NCI-H2196 treated with DMSO at 0.1 percent for 48 hours (cell line): ENCODE measurements around the gene LSM11.

Source experiments
- DNase-seq: peaks from one replicate; lab custom pipeline; 2025; ENCODE audit not compliant: unreplicated experiment; lab: John Stamatoyannopoulos, UW

Gene LSM11

DNA sequence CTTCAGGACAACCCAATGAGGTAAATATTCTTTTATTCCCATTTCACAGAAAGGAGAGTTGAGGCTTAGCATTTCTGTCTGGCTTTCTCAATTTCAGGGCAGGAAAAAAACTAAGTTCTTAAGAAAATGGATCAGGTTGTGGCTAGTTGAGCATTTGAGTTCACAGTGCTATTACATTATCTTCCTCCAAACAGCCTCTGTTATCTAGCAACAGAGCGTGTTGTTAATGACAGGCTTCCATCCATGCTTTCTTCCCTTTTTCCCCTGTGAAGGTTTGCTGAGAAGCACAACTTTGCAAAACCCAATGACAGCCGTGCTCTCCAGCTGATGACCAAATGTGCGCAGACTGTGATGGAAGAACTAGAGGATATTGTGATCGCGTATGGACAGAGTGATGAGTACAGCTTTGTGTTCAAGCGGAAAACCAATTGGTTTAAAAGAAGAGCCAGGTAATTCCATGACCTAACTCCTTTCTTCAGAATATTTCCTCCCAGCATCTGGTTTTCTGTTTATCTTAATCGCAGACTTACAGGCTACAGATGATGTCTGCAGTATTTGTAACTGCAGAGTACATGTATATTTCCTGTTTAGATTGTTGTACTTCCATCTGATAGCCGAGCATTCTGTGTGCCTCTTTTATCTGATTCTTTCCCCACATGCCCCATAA lies 10.8 kb upstream of the LSM11 start:
- no peak for DNase-seq

DNA sequence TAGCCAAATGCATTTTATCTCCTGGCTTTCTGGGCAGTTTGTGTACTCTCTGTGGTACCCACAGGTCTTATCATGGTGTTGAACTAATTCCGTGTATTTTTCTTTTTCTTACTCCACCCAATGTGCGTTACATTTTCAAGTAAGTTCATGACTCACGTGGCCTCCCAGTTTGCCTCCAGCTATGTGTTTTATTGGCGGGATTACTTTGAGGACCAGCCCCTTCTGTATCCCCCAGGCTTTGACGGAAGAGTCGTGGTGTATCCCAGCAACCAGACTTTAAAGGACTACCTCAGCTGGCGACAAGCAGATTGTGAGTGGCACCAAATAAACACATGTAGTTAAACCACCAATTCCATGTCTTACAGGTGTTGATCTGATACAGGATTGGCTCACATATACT lies 9.1 kb upstream of the LSM11 start:
- DNase-seq = no peak

DNA sequence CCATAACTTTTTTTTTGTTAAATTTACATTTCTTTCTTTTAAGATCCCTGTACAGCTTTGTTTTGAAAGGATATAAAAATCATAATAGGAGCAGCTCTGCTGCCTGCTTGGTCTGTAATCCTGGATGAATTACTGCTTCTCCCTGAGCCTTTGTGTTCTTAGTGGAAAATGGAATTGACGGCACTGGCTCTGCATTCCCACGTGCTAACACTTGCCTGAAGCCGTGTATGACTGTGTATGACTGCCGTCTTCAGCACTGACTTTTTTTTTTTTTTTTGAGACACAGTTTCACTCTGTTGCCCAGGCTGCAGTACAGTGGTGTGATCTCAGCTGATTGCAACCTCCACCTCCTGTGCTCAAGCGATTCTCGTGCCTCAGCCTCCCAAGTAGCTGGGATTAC lies 7.5 kb upstream of the LSM11 start:
- DNase-seq = no peak

DNA sequence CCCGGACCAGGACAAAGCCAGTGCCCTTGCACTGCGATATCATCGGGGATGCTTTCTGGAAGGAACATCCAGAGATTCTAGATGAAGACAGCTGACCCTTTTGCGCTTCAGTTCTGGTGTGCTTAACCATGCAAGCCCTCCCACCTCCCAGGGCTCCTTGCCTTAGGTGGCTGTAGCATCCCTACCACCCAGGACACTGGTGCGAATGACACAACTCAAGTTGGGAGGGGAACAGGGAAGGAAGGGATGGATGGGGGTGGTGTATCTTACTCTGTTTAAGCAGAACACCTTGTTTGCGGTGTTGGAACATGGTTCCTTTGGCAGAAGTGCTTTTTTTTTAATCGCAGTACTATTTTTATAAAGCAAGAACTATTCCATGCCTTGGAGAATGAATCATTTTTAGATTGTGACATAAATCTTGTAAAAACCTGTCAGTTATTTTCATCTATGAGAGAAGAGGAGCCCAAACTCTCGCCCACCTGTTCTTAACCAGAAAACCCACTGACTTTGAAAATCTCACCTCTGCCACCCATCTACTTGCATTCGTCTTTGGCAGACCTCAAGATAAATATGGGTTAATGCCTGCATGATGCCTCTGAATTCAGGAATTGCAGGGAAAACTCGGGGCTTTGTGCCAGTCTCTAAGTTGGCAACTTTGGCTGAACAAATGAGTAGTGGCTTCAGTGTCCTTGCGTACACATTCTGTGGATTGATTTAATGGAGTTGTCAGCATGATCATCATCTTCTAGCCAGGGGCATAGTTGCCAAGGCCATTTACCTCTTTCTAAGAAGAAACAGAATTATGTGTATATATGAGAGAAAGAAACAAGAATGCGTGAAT lies 3.9 kb upstream of the LSM11 start:
- no peak for DNase-seq

DNA sequence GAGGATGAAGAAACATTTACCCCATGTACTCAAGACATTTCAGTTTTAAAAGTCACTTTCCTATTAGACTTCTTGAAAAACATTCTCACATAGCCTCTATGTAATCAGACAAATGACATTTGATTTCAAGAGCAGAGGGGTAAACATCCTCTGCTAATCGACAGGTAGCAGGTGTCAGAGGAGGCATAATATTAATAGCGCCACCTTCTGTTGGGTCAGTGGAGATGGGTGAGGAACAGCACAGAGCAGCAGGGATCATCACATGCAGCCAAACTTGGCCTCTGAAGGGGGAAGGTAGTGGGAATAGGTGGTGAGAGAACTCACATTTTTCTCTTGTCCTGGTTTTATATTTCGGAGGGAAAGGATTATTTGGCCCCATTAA lies 3.3 kb upstream of the LSM11 start:
- no peak for DNase-seq

DNA sequence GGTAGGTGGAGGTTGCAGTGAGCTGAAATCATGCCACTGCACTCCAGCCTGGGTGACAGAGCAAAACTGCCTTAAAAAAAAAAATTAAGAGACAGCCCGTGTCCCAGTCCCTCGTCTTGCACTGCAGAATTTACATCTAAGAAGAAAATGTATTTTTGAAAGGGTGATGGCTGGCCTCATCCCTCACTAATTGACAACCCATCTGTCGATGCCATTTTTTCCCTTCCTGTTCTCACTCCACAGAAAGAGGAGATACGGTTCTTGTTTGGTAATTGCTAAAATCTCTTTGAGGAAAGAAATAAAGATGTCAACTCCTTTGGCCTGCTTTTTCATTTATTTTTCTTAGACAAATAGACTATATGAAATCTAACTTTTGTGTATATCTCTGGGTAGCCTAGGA lies 2.4 kb upstream of the LSM11 start:
- no peak for DNase-seq

DNA sequence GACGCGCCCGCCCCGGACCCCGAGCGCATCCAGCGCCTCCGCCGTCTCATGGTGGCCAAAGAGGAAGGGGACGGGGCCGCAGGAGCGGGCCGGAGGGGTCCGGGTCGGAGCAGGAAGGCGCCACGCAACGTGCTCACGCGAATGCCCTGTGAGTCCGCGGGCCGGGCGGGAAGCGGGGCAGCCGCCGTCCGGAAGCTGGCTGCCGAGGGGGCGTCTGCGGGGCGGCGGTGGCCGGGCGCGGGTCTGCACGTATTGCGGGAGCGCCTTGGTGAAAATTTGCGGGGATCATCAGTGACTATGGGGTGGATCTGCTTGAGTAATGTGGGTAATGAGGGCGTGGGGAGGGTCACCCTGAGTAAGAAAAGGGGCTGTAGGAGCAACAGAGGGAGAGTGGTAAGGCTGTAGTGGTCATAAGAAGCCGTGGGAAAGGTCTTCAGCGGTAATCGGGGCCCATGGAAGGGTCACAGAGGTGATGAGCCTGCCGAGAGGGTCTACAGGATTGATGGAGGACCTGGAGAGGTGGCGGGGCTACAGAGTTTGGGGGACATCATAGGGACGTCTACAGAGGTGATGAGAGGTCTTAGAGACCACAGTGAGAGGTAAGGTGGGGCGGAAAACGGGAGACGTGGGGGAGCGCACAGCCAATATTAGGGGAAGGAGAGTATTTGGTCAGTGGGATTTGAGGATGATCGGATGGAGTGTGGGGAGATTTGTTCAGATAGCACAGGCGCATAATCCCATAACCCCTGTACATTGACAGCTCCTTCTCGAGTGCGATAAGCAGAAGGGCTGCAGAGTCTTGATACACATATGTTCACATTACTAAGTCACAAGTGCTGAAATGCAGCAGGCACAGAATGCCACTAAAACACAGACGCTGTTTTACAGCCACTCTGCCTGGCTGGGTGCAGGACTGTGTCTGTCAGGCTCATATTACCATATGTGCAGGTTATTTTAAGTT lies 819 bp downstream of the LSM11 start:
- no peak for DNase-seq

DNA sequence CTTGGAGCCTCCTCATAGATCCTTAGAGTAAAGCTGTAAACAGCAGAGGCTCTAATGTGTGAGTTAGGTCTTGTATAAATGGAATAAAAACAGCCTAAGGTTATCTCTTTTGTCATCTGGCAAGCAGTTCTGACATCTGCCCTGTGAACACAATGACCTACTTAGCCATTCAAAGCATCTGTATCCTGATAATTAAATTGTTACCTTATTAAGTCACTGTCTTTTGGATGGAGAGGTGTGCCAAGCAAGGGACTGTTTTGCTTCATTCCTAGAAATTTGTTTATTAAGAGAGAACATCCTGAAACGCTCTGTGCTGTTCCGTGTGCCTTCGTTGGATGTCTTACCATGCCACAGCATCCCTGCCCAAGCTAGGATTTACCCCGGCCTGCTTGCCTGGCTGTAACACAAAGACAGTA lies 1.5 kb downstream of the LSM11 start:
- no peak for DNase-seq

DNA sequence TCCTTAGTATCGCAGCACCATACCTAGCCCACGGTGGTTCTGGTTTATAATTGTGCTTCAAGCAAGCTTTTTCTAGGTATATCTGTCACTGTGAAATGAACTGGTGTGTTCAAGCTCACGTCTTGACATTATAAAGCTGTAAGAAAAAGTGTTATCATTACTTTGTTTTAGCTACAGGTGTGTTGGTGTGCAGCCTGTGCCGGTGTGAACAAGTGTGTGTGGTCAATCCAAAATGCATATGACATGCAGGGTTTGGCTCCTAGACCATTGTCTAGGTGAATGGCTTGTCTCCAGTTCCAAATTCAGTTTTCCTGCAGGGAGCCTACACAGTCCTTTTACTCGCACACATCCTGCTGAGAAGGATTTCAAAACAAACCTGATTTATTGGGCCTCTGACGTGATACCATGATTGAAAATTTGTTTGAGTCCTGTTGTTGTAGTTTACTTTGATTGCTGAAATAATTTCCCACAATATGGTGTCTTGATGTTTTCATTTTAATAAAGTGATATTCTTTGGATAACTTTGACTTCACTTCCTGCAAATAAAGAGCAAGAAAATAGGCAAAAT lies 3.7 kb downstream of the LSM11 start:
- DNase-seq = no peak

DNA sequence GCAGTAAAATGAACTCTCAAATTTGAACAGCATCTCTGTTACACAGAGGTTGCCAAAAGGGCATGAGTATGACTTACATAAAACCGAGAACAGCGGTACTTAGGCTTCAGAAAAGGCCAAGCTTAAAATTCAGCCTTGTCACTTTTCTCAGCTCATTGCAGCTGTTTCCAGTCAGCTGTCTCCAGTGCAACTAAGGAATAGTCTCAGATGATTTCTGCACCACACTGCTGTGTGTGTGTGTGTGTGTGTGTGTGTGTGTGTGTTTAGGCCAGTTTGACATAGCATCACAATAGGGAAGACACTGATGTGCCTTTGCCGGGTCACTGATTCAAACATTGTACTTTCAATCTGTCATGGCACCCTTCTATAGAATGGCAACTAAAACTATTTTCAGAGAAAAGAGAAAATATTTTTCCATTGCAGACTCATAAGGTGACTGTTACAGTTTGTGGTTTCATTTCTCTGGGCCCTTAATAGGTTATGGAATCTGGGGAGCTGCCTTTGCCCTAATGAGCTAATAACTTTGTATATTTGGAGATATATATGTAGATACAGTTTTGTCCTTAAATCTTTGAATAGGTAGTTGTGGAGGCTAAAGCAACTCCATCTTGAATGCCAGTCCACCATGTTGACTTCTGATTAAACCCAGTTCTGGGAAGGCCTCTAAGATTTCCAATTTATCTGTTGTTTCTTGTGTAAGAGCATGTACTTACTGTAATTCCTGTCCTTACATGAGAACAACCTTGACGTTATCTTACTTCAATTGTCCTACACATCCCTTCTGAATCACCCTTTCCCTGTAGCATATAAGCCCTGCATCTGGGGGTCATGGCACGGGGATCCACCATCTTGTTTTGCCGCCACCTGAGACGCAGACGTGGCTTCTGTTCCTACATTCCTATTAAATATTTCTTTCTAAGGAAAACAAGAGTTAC lies 4.5 kb downstream of the LSM11 start:
- no peak for DNase-seq

DNA sequence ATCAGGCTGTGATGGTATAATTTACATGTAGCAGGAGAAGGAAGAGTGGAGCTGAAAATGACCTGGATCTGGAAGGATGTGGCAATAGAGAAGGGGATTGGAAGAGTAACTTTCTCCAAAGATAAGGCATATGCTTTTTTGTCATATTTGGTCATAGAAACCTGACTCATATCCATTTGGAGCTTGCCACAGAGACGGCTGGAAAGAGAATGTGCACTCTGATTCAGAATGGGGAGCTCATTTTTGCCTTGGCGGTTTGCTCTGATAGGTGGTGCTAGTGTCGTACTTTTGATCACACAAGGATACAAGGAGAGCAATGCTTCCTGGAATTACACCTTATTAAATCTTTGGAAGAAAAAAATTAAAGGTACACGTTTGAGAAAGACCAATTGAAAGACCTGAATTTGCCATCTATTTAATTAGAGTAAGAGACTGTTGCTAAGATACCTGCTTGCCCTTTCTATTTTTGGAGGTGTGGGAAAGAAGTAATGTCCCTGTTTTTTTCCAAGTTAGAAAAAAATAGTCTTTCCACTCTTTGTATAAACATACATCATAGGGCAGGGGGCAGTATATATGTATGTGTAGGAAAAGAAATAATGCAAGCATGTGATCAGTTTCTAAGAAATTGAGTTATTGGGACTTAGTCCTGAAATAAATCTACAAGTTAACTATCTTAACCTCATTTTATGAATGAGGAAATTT lies 5.4 kb downstream of the LSM11 start:
- DNase-seq = no peak

DNA sequence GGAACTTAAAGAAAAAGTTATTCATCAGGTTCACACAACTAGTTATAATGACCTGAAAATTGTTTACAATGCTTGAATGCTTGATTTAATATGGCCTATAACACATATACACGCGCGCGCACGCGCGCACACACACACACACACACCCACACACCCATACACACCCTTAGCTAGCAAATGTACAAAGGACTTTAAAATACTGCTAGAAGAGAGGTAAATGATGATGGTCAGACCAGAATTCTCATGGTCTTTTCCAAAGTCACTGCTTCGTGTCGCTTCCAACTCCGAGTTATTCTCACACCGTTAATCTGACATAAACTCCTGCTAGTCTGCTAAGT lies 5.9 kb downstream of the LSM11 start:
- no peak for DNase-seq

DNA sequence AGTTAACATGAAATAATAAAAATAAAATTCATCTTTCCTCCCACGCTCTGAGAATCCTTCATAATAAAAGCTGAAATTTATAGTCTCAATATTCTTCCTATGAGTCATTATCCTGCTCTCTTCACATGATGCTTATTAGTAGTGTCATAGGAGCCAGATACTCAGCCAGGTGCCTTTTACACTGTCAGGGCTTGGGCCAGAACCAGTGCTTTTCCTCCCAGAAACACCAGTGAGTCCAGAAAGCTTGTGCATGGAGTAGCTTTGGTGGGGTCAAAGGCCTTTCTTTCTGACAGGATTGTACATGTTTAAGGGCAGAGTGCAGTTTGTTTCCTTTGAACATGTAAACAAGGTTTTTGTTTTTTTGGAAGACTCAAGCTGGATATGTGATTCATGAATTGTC lies 6.8 kb downstream of the LSM11 start:
- DNase-seq = no peak

DNA sequence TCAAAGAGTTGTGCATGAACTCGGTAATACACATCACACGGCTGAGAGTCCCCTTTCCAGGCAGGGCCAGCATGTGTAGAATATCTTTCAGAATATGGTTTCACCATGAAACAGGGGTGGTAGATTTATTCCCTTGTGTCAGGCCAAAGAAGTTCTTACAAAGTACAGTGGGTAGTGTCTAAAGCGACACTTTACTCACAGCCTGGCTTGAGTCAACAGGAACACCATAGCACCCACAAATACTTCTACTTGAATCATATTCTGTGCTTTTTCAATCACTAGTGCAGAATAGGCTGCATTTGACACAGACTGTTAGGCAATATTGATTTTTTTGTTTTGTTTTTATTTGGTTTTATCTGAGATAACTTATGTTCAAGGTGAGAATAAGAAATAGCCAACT lies 12.6 kb downstream of the LSM11 start:
- DNase-seq = no peak

DNA sequence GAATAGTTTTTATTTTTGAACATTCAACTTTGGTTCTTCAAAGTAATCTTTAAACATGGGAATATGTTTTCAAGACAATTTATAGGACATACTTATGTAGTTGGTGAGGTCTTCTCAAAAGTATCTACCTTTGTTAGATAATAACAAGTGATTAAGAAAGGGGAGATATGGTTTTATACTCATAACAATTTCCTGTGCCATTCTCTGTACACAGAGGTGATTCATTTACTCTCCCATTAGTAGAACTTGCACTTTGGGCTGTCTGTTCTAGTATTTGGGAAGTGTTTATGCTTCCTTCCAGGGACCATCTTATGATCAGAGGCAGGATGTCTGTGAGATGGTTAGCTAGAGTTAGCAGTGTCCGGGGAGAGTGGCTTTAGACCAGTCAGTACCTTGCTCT lies 15.2 kb downstream of the LSM11 start:
- no peak for DNase-seq

DNA sequence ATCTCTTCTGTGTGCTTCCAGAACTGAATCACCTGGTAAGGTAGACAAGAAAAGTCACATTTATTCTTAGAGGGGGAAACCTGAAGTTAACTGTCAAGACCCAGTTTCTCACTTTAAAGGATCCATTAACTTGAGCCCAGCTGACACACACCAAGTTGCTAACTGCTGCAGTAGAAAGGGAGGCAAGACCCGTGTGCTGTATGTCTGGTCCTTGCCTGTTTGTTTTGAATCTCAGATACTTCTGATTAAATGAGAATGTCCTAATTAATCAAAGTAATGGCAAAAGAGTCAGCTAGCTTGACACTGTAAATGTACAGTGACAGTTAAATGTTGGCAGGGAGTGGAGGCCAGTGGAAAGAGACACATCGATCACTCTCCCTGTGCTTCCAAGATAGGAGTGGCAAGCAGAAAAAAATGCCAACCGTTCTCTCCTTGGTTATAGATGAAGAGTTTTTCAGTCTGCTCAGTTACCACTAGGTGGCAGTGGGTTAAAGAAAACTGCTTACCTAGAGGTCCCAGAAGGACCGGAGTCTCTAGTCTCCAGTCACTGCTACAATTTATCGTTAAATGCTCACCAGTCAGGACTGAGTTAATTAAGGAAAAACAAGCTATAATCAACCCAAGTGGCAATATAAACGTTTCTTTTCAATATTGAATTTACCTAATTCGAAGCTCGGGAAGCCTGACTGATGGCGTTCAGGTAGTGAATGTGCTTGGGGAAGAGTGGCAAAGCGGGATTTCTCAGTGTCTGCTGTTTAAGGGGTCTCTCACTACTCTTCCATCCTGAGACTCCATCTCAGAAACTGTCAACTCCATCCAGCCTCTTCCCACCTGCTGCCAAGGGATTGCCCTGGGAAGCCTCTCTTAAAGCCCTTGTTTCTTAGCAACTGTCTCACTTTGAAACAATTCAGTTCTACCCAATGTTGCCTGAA lies 18.4 kb downstream of the LSM11 start:
- peak; percentile 66 for DNase-seq

DNA sequence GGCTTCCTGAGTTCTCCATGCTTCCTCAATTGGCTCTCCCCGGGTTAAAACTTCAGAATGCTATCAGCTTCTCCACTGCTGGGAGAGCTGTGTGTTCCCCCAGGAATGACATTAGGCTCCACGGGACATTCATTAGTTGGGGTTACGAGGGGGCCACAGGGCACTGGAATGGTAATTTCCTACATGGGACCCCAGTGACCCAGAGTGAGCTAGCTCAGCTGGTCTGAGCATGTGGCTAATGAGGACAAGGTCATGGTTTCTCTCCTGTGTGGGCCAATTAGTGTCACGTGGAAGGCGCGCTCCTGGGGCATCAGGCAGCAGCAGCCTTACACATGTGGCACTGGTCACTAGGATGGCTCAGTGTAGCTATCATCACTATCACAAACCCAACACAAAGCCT lies 21.0 kb downstream of the LSM11 start:
- no peak for DNase-seq

DNA sequence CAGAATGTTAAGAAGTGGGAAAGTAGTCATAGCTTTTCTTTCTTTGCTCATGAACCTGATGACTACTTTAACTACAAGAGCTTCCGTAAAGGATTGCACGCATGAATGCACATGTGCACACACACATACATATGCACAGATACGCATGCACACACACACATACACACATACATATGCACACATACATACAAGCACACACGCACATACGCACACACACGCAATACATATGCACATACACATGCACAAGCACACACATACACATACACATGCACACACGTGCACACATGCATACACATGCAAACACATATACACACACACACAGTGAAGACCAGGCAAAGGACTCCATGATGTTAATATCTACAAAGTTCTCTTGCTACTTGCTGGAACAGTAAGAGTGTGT lies 22.9 kb downstream of the LSM11 start:
- no peak for DNase-seq

DNA sequence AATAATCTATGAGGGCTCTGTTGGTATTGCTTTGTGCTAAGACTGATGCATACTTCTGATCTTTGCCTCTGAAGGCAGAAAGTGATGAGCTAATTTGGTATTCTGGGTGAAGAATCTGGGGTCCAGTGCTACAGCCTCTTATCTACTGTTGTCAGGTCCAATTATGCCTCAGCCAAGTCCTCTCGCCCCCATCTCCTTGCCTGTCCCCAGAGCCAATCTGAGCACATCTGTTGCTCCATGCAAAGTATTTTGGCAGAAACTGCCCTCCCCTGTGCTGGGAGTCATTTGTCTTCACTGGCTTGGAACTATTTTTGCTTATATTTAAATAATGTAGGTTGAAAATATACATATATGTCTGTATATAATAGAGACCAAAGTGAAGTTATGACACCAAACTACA lies 23.4 kb downstream of the LSM11 start:
- DNase-seq = no peak
